Hepatocyte (in vitro differentiated cells): ENCODE measurements around the gene RASSF8.

ENCODE experiments used
- CTCF ChIP-seq: fragments of 200-600 bp; sonication (generic); IDR thresholded peaks from 2 replicates; pipeline ENCODE4 v1.5.1; 2016; ENCODE audit warnings: antibody characterized with exemption, mild to moderate bottlenecking; ENCODE audit not compliant: poor library complexity
- EZH2 ChIP-seq: fragments of 200-600 bp; sonication (generic); IDR thresholded peaks from 2 replicates; pipeline ENCODE4 v1.6.1; 2016; ENCODE audit warnings: antibody characterized with exemption, mild to moderate bottlenecking, borderline replicate concordance
- EZH2phosphoT487 ChIP-seq: fragments of 200-600 bp; sonication (generic); IDR thresholded peaks from one replicate; pipeline ENCODE4 v1.6.1; 2018; ENCODE audit warnings: antibody characterized with exemption, mild to moderate bottlenecking, low read depth, moderate library complexity; ENCODE audit not compliant: unreplicated experiment, severe bottlenecking

GRCh38 chr12:26069796-26070195, 111.3 kb downstream of the RASSF8 start:
- TF ChIP-seq CTCF (no peak), EZH2 (no peak), EZH2phosphoT487 (no peak)
